ENCODE results near the gene ARHGAP11B.
A peak's percentile ranks its signal among the peaks of the same experiment; 100 is the strongest.
"Not testable (repeated sequence)": the region's sequence is repeated elsewhere in the genome, so short reads cannot be mapped to it uniquely, and the experiment has no call there.

ARHGAP11B gene

GRCh38 chr15:30671309-30671708, 45.4 kb downstream of the ARHGAP11B start:
- intact Hi-C loops (cut with micrococcal nuclease) = no loop called here
- no peak overlapping the region for H3K4me3 Mint-ChIP-seq

GRCh38 chr15:30675126-30675525, 49.2 kb downstream of the ARHGAP11B start:
- Histone ChIP-seq H3K9me3 (ENCODE audit: control insufficient read depth in 2 of 3, low read length in 3 of 3) (no peaks in the 10 kb centered on the region), H3K36me3 (ENCODE audit: control insufficient read depth in 2 of 3, insufficient read depth in 3 of 3, low read length in 3 of 3) (no peaks in the 10 kb centered on the region), H3K27me3 (ENCODE audit: control insufficient read depth in 2 of 2, insufficient read depth in 2 of 2, low read length in 2 of 2) (no peaks in the 10 kb centered on the region), H3K4me3 (ENCODE audit: low read length) (no peak overlapping the region), H3K4me1 (ENCODE audit: control insufficient read depth in 2 of 2, insufficient read depth in 2 of 2, low read length in 2 of 2) (no peaks in the 10 kb centered on the region), H3K27ac (ENCODE audit: low read depth, low read length) (no peak overlapping the region)
- H3K4me3 Mint-ChIP-seq = no peak overlapping the region
- H3K9me3 Mint-ChIP-seq = peaks cover 0 to 3% (median 0%) of the 10 kb centered on the region in 11 donors
- peaks cover 0 to 20% (median 0%) of the 10 kb centered on the region in 5 donors for H3K36me3 Mint-ChIP-seq
- H3K27ac Mint-ChIP-seq = no peak overlapping the region
- intact Hi-C loops (cut with micrococcal nuclease) = no loop called here
- no peak for ATAC-seq
- DNase-seq = no peak
- H3K27me3 Mint-ChIP-seq = no peaks in the 10 kb centered on the region
- CTCF ChIA-PET = no interaction called here
- H3K4me1 Mint-ChIP-seq = peaks cover 0 to 4% (median 0%) of the 10 kb centered on the region in 7 donors
- POLR2A ChIA-PET = no interaction called here

More at GRCh38 chr15:30671309-30671708, 45.4 kb downstream of the ARHGAP11B start:
- H3K36me3 ChIP-seq (ENCODE audit: control insufficient read depth in 2 of 3, insufficient read depth in 3 of 3, low read length in 3 of 3) = no peaks in the 10 kb centered on the region
- H3K9me3 Mint-ChIP-seq = no peaks in the 10 kb centered on the region
- peaks cover 0 to 27% (median 5%) of the 10 kb centered on the region in 5 donors for H3K36me3 Mint-ChIP-seq
- no peak overlapping the region for H3K4me3 ChIP-seq (ENCODE audit: low read length)
- H3K4me1 ChIP-seq (ENCODE audit: control insufficient read depth in 2 of 2, insufficient read depth in 2 of 2, low read length in 2 of 2) = no peaks in the 10 kb centered on the region
- CTCF ChIA-PET = no interaction called here
- ATAC-seq (no peak), DNase-seq (no peak)
- H3K27me3 Mint-ChIP-seq = no peaks in the 10 kb centered on the region
- no peak overlapping the region for H3K27ac Mint-ChIP-seq
- POLR2A ChIA-PET = no interaction called here
- no peaks in the 10 kb centered on the region for H3K9me3 ChIP-seq (ENCODE audit: control insufficient read depth in 2 of 3, low read length in 3 of 3)
- peaks cover 0 to 10% (median 0%) of the 10 kb centered on the region in 7 donors for H3K4me1 Mint-ChIP-seq
- H3K27me3 ChIP-seq (ENCODE audit: control insufficient read depth in 2 of 2, insufficient read depth in 2 of 2, low read length in 2 of 2) = no peaks in the 10 kb centered on the region
- no peak overlapping the region for H3K27ac ChIP-seq (ENCODE audit: low read depth, low read length)

GRCh38 chr15:30675891-30676290, 50.0 kb downstream of the ARHGAP11B start:
- H3K4me3 ChIP-seq (ENCODE audit: low read length); H3K4me3 Mint-ChIP-seq; CTCF ChIA-PET; intact Hi-C loops (cut with micrococcal nuclease); H3K36me3 ChIP-seq (ENCODE audit: control insufficient read depth in 2 of 3, insufficient read depth in 3 of 3, low read length in 3 of 3); POLR2A ChIA-PET; H3K27me3 Mint-ChIP-seq; H3K27ac ChIP-seq (ENCODE audit: low read depth, low read length); H3K27me3 ChIP-seq (ENCODE audit: control insufficient read depth in 2 of 2, insufficient read depth in 2 of 2, low read length in 2 of 2); DNase-seq; H3K27ac Mint-ChIP-seq; H3K9me3 ChIP-seq (ENCODE audit: control insufficient read depth in 2 of 3, low read length in 3 of 3); ATAC-seq; H3K4me1 Mint-ChIP-seq; H3K4me1 ChIP-seq (ENCODE audit: control insufficient read depth in 2 of 2, insufficient read depth in 2 of 2, low read length in 2 of 2); H3K9me3 Mint-ChIP-seq: not testable (repeated sequence)
- peaks cover 0 to 15% (median 0%) of the 10 kb centered on the region in 5 donors for H3K36me3 Mint-ChIP-seq

GRCh38 chr15:30680997-30681396, 55.1 kb downstream of the ARHGAP11B start:
- H3K4me3 Mint-ChIP-seq; CTCF ChIA-PET; ATAC-seq; H3K4me1 Mint-ChIP-seq; H3K4me3 ChIP-seq (ENCODE audit: low read length); DNase-seq; H3K27me3 ChIP-seq (ENCODE audit: control insufficient read depth in 2 of 2, insufficient read depth in 2 of 2, low read length in 2 of 2); H3K27me3 Mint-ChIP-seq; POLR2A ChIA-PET; intact Hi-C loops (cut with micrococcal nuclease); H3K27ac ChIP-seq (ENCODE audit: low read depth, low read length); H3K9me3 ChIP-seq (ENCODE audit: control insufficient read depth in 2 of 3, low read length in 3 of 3); H3K27ac Mint-ChIP-seq; H3K4me1 ChIP-seq (ENCODE audit: control insufficient read depth in 2 of 2, insufficient read depth in 2 of 2, low read length in 2 of 2); H3K9me3 Mint-ChIP-seq; H3K36me3 ChIP-seq (ENCODE audit: control insufficient read depth in 2 of 3, insufficient read depth in 3 of 3, low read length in 3 of 3): not testable (repeated sequence)
- H3K36me3 Mint-ChIP-seq = peaks cover 0 to 10% (median 0%) of the 10 kb centered on the region in 5 donors

- POLR2A ChIA-PET, H3K9me3 Mint-ChIP-seq: not testable (repeated sequence)
Measured at GRCh38 chr15:30685709-30686285, 59.9 kb downstream of the ARHGAP11B start.

GRCh38 chr15:30686651-30687050, 60.7 kb downstream of the ARHGAP11B start:
- H3K9me3 Mint-ChIP-seq; H3K36me3 ChIP-seq (ENCODE audit: control insufficient read depth in 2 of 3, insufficient read depth in 3 of 3, low read length in 3 of 3); H3K4me3 ChIP-seq (ENCODE audit: low read length); intact Hi-C loops (cut with micrococcal nuclease); H3K4me3 Mint-ChIP-seq; H3K9me3 ChIP-seq (ENCODE audit: control insufficient read depth in 2 of 3, low read length in 3 of 3); H3K27me3 Mint-ChIP-seq; POLR2A ChIA-PET; DNase-seq; H3K4me1 Mint-ChIP-seq; H3K27ac ChIP-seq (ENCODE audit: low read depth, low read length); ATAC-seq; CTCF ChIA-PET; H3K27ac Mint-ChIP-seq; H3K27me3 ChIP-seq (ENCODE audit: control insufficient read depth in 2 of 2, insufficient read depth in 2 of 2, low read length in 2 of 2); H3K4me1 ChIP-seq (ENCODE audit: control insufficient read depth in 2 of 2, insufficient read depth in 2 of 2, low read length in 2 of 2): not testable (repeated sequence)
- peaks cover 0 to 11% (median 0%) of the 10 kb centered on the region in 5 donors for H3K36me3 Mint-ChIP-seq

More at GRCh38 chr15:30685709-30686285, 59.9 kb downstream of the ARHGAP11B start:
- H3K9me3 ChIP-seq (ENCODE audit: control insufficient read depth in 2 of 3, low read length in 3 of 3); H3K27me3 ChIP-seq (ENCODE audit: control insufficient read depth in 2 of 2, insufficient read depth in 2 of 2, low read length in 2 of 2); H3K36me3 ChIP-seq (ENCODE audit: control insufficient read depth in 2 of 3, insufficient read depth in 3 of 3, low read length in 3 of 3); H3K4me3 ChIP-seq (ENCODE audit: low read length); DNase-seq; H3K4me1 ChIP-seq (ENCODE audit: control insufficient read depth in 2 of 2, insufficient read depth in 2 of 2, low read length in 2 of 2); intact Hi-C loops (cut with micrococcal nuclease); H3K4me1 Mint-ChIP-seq; H3K4me3 Mint-ChIP-seq; CTCF ChIA-PET; H3K27me3 Mint-ChIP-seq; H3K27ac ChIP-seq (ENCODE audit: low read depth, low read length): not testable (repeated sequence)
- peaks cover 0 to 11% (median 0%) of the 10 kb centered on the region in 5 donors for H3K36me3 Mint-ChIP-seq
- ATAC-seq = peak; percentile 49
- peak overlapping the region in 1 of 9 donors; percentile 74 for H3K27ac Mint-ChIP-seq
